Keratinocyte (primary cell): ENCODE measurements around the gene FTO. TPM values are rescaled to one million over a fixed set of nuclear protein-coding genes. Genes with fewer than 3 reads are reported as not detected.

Experiments used
- DNase-seq: peaks from one replicate; pipeline ENCODE4 v3.0.0-alpha.2; 2011; ENCODE audit warnings: low read depth, missing footprints, low spot score
- FAIRE-seq: peaks from 2 replicates; lab custom pipeline; 2011; peaks lifted over from hg19 to GRCh38; lab: Jason Lieb, UNC
- H2AFZ ChIP-seq: 2 replicates; pipeline ENCODE4 v1.6.0; 2012; ENCODE audit warnings: low read length, control low read depth, inconsistent platforms; ENCODE audit not compliant: control insufficient read depth
- H3K27ac ChIP-seq: 2 replicates; pipeline ENCODE4 v1.5.1; 2011; ENCODE audit warnings: low read length; ENCODE audit not compliant: control insufficient read depth, insufficient read depth
- H3K27me3 ChIP-seq: 3 replicates; pipeline ENCODE4 v1.6.0; 2011; ENCODE audit warnings: low read length; ENCODE audit not compliant: control insufficient read depth, insufficient read depth; ENCODE audit errors: extremely low read depth
- H3K36me3 ChIP-seq, 2 experiments: 2 replicates in 1 of 2; 3 replicates in 1 of 2; pipeline ENCODE4 v1.5.1; 2011; ENCODE audit warnings: low read length in 2 of 2, mild to moderate bottlenecking in 1 of 2; ENCODE audit not compliant: control insufficient read depth in 2 of 2, insufficient read depth in 2 of 2; ENCODE audit errors: extremely low read depth in 1 of 2
- H3K4me1 ChIP-seq: 3 replicates; pipeline ENCODE4 v1.5.1; 2011; ENCODE audit warnings: low read length; ENCODE audit not compliant: control insufficient read depth, insufficient read depth; ENCODE audit errors: extremely low read depth
- H3K4me2 ChIP-seq: 3 replicates; pipeline ENCODE4 v1.6.0; 2011; ENCODE audit warnings: low read depth, low read length; ENCODE audit not compliant: control insufficient read depth, insufficient read depth; ENCODE audit errors: extremely low read depth
- H3K4me3 ChIP-seq, 3 experiments: fragments of 200-600 bp in 1 of 3; sonication (generic) in 1 of 3; 2 replicates in 2 of 3; 3 replicates in 1 of 3; pipeline ENCODE4 v1.5.1; 2011 to 2016; ENCODE audit warnings: low read length in 3 of 3, mild to moderate bottlenecking in 3 of 3, control low read depth in 2 of 3, inconsistent platforms in 1 of 3, low read depth in 1 of 3, mixed read lengths in 1 of 3, mixed run types in 1 of 3, moderate library complexity in 1 of 3; ENCODE audit not compliant: control insufficient read depth in 2 of 3, insufficient read depth in 2 of 3; ENCODE audit errors: extremely low read depth in 1 of 3
- H3K79me2 ChIP-seq: 2 replicates; pipeline ENCODE4 v1.6.0; 2012; ENCODE audit warnings: low read length; ENCODE audit not compliant: control insufficient read depth, insufficient read depth
- H3K9ac ChIP-seq: 3 replicates; pipeline ENCODE4 v1.6.0; 2011; ENCODE audit warnings: low read length; ENCODE audit not compliant: control insufficient read depth, insufficient read depth; ENCODE audit errors: extremely low read depth
- H3K9me1 ChIP-seq: 3 replicates; pipeline ENCODE4 v1.6.0; 2011; ENCODE audit warnings: low read length; ENCODE audit not compliant: control insufficient read depth, insufficient read depth; ENCODE audit errors: extremely low read depth
- H3K9me3 ChIP-seq: 2 replicates; pipeline ENCODE4 v1.5.1; 2012; ENCODE audit warnings: low read depth, low read length; ENCODE audit not compliant: control insufficient read depth
- H4K20me1 ChIP-seq: 3 replicates; pipeline ENCODE4 v1.6.0; 2011; ENCODE audit warnings: low read length; ENCODE audit not compliant: control insufficient read depth, insufficient read depth; ENCODE audit errors: extremely low read depth
- EZH2 ChIP-seq: IDR thresholded peaks from one replicate; pipeline ENCODE4 v1.6.1; 2012; ENCODE audit warnings: inconsistent platforms, mild to moderate bottlenecking, low read length, moderate library complexity
- dilution Hi-C: fragments of 300-500 bp; cut with MboI; formaldehyde crosslinking; loops from one replicate; pipeline ENCODE4 v1.7.0; 2020; ENCODE audit warnings: low sequenced_read_pairs; ENCODE audit not compliant: extremely low pct_ligation_motif_present
- polyA plus RNA-seq, 5 experiments: library from polyadenylated mRNA; depleted of rRNA in 3 of 5; stranded (reverse) in 3 of 5; stranded (forward) in 1 of 5; unstranded in 1 of 5; fragments of >200 nt; gene quantifications; 1 replicate in 1 of 5; 2 replicates in 3 of 5; 3 replicates in 1 of 5; pipeline versions ENCODE4 v1.2.1 to v1.2.3, GENCODE V29; 2011 to 2012; ENCODE audit warnings: missing spikeins in 2 of 5, low read depth in 1 of 5, low replicate concordance in 1 of 5
- TF ChIP-seq, protein P1 (sequence below), 3 experiments: IDR thresholded peaks in 1 of 3; conservative IDR thresholded peaks in 1 of 3; optimal IDR thresholded peaks in 1 of 3; 2 replicates in 2 of 3; 3 replicates in 1 of 3; pipeline versions ENCODE3 to v1.5.1; 2011; ENCODE audit warnings: low read length in 3 of 3, mild to moderate bottlenecking in 3 of 3, moderate library complexity in 2 of 3, control low read depth in 1 of 3, inconsistent platforms in 1 of 3; ENCODE audit not compliant: insufficient read depth in 2 of 3; ENCODE audit errors: extremely low read depth in 1 of 3

FTO gene
- polyA plus RNA-seq, 1 donor (not counting 4 experiments of a cell fraction or from before 2014, with no cell fraction given) = 56.4 TPM

DNA sequence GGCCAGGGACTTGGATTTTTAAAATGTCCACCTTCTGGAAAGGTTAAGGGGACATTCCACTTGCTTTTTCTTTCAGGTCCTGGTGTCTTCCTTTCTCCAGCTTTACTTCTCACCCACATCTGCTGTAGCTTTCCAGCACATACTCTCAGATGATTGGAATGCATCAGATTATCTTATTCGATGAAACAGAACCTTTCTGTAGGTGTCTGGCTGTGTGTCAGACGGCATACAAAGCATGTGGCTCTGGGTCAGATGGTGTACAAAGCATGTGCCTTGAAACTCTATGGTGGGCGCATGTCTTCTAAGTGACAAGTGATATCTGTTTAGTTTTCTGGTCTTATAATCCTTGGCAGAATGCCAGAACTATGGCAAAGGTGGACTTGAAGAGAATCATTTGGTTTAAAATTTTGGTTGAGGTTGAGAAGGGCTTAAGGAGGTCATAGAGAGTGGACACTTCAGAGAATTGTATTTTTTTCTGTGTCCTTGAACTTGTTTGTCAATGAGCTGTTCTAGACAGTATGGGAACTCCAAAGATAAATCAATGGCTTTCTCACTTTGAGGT, 125.3 kb downstream of the FTO start:
- H3K9ac ChIP-seq = no peak overlapping the region
- peaks cover 0 to 7% of the 10 kb centered on the region in 2 experiments for H3K36me3 ChIP-seq
- H3K27ac ChIP-seq = no peak overlapping the region
- H3K79me2 ChIP-seq = no peaks in the 10 kb centered on the region
- H3K4me3 ChIP-seq = no peak overlapping the region
- H3K4me1 ChIP-seq = peaks cover 10% of the 10 kb centered on the region
- DNase-seq (no peak), FAIRE-seq (peak; percentile 43)
- no peaks in the 10 kb centered on the region for H3K27me3 ChIP-seq
- TF ChIP-seq, protein P1, sequence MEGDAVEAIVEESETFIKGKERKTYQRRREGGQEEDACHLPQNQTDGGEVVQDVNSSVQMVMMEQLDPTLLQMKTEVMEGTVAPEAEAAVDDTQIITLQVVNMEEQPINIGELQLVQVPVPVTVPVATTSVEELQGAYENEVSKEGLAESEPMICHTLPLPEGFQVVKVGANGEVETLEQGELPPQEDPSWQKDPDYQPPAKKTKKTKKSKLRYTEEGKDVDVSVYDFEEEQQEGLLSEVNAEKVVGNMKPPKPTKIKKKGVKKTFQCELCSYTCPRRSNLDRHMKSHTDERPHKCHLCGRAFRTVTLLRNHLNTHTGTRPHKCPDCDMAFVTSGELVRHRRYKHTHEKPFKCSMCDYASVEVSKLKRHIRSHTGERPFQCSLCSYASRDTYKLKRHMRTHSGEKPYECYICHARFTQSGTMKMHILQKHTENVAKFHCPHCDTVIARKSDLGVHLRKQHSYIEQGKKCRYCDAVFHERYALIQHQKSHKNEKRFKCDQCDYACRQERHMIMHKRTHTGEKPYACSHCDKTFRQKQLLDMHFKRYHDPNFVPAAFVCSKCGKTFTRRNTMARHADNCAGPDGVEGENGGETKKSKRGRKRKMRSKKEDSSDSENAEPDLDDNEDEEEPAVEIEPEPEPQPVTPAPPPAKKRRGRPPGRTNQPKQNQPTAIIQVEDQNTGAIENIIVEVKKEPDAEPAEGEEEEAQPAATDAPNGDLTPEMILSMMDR (optimal IDR thresholded peaks at IDR 0.05 in 1 of 3, IDR thresholded peaks at IDR 0.05 in 1 of 3, conservative IDR thresholded peaks at IDR 0.05 in 1 of 3; ENCODE audit: extremely low read depth in 1 of 3, insufficient read depth in 2 of 3, low read length in 3 of 3) = no peak
- TF ChIP-seq EZH2 = no peak
- no peaks in the 10 kb centered on the region for H3K9me3 ChIP-seq
- no peaks in the 10 kb centered on the region for H4K20me1 ChIP-seq
- H3K4me2 ChIP-seq = no peak overlapping the region
- no peaks in the 10 kb centered on the region for H3K9me1 ChIP-seq
- no peak overlapping the region for H2AFZ ChIP-seq
- dilution Hi-C loops = no loop called here

DNA sequence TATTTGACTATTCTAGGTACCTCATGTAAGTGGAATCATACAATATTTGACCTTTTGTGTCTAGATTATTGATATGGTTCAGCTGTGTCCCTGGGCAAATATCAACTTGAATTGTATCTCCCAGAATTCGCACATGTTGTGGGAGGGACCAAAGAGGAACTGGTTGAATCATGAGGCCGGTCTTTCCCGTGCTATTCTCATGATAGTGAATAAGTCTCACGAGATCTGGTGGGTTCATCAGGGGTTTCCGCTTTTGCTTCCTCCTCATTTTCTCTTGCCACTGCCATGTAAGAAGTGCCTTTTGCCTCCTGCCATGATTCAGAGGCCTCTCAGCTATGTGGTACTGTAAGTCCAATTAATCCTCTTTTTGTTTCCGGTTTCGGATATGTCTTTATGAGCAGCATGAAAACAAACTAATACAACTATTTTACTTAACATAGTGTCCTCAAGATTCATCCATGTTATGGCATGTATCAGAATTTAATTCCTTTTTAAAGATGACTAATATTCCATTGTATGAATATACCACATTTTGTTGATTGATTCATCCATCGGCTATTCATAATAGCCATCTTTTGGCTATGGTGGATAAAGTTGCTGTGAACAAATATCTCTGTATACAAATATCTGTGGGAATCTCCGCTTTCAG, 129.1 kb downstream of the FTO start:
- Histone ChIP-seq H3K9ac (no peak overlapping the region), H3K4me3 (no peak overlapping the region), H4K20me1 (no peaks in the 10 kb centered on the region), H3K4me2 (no peak overlapping the region), H3K27me3 (no peaks in the 10 kb centered on the region), H3K36me3 (no peaks in the 10 kb centered on the region), H3K79me2 (peaks cover 2% of the 10 kb centered on the region), H3K9me3 (no peaks in the 10 kb centered on the region), H3K4me1 (peaks cover 10% of the 10 kb centered on the region), H3K27ac (no peak overlapping the region), H2AFZ (no peak overlapping the region), H3K9me1 (no peaks in the 10 kb centered on the region)
- no peak for FAIRE-seq
- dilution Hi-C loops = no loop called here
- no peak for DNase-seq
- TF ChIP-seq, protein P1 (optimal IDR thresholded peaks at IDR 0.05 in 1 of 3, IDR thresholded peaks at IDR 0.05 in 1 of 3, conservative IDR thresholded peaks at IDR 0.05 in 1 of 3; ENCODE audit: extremely low read depth in 1 of 3, insufficient read depth in 2 of 3, low read length in 3 of 3) = no peak
- no peak for TF ChIP-seq EZH2
